Measurements from ENCODE around the gene LRRC27.
"Not testable (repeated sequence)": the region's sequence is repeated elsewhere in the genome, so short reads cannot be mapped to it uniquely, and the experiment has no call there.

The LRRC27 gene

DNA sequence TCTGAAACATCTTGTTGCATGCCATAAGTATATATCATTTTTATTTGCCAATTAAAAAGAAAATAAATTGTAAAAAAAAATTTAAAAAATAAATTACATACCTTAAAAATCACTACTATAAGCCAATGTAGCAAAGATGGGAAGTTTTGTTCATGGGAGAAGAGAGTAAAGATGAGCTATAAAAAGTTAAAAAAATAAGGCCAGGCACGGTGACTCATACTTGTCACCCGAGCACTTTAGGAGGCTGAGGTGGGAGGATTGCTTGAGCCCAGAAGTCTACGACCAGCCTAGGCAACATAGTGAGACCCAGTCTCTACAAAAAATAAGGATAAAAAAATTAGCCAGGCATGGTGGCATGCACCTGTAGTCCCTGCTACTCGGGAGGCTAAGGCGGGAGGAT, 15.9 kb upstream of the LRRC27 start:
- DNase-seq, result no peak

GRCh38 chr10:132317477-132317876, 14.5 kb upstream of the LRRC27 start:
- not testable (repeated sequence) for DNase-seq

DNA sequence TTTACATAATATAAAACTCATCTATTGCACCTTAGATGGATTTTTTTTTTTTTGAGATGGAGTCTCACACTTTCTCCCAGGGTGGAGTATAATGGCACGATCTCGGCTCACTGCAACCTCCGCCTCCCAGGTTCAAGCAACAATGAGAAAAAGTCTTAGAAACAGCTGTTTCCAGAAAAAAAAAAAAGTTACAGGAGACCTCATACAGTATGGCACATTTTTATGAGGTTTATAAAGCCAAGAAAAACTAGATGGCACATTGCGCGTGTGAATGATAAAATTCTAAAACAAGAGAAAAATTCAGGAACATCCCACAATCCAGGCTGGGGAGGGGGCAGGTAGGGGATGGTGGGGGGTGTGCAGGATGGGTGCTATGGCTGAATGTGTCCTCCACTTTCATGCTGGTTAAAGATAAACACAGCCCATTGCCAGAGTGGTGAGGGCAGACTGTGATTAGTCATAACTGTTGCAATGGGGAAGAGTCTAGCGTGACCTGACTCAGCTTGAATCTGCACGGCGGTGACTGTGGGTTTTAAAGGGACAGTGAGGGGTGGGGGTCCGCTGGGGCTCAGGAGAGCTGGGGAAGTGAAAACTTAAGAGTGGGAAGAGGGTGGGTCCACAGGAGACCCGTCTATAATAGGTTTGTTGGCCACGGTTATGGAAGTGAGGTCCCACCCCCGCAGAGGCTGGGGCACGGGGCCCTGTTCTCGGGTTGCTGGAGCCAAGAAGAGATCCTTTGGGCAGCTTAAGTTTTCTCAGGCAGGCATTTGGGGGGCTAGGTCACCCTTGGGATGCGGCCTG, 11.9 kb upstream of the LRRC27 start:
- no peak for DNase-seq

- no peak for DNase-seq
Measured at GRCh38 chr10:132320654-132321469, 11.1 kb upstream of the LRRC27 start.

DNA sequence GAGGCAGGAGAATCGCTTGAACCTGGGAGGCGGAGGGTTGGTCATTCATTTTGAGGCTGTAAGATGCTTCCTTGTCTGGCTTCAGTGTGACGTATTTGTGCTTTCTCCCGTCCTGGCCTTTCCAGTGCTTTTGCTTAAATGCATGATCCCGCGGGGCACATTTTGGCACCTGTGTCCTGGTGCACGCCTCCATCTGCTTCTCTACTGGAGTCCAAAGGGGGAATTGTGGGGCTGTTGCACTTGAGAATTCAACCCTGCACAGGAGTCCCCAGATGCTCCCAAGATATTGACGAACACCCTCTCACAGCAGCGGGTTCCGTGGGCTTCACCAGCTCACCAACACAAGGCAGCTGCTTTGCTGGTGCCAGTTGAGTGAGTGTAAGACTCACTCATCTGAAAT, 10.3 kb upstream of the LRRC27 start:
- no peak for DNase-seq

DNA sequence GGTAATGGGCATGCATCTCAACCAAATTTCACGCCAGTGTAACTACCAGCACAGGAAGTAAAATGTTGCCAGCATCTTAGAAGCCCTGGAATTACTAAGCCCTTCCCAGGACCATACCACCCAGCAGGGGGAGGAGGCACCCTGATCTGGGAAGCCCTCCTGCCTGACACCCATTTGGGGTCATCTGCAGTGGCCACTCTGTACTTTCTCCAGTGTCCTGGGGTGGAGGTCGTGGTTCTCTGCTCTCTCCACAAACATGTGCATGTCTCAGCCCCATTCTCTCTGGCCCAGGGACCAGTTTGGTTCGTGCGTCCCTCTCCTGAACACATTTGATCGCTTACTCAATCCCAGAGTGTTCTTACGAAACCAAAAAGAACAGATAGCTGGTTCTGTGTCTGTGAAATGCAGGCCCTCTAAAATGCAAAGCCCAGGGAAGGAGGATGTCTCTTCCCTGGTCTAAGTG, 9.4 kb upstream of the LRRC27 start:
- no peak for DNase-seq

DNA sequence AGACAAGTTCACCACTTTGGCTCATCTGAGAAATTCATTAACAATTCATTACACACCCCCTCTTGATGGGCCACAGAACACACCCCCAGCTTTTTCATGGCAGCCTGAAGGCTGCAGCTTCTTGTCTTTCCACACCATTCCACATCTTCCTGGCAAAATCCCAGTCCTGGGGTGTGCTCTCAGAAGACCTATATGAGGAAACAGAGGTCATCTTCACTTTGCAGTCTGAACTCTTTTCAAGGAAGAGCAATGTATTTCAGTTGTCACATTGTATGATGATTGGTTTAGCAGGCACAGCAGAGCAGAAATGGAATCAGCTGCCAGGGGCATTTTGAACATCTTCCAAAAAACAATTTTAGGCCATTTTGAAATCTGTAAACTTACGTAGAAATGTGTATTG, 7.8 kb upstream of the LRRC27 start:
- no peak for DNase-seq

DNA sequence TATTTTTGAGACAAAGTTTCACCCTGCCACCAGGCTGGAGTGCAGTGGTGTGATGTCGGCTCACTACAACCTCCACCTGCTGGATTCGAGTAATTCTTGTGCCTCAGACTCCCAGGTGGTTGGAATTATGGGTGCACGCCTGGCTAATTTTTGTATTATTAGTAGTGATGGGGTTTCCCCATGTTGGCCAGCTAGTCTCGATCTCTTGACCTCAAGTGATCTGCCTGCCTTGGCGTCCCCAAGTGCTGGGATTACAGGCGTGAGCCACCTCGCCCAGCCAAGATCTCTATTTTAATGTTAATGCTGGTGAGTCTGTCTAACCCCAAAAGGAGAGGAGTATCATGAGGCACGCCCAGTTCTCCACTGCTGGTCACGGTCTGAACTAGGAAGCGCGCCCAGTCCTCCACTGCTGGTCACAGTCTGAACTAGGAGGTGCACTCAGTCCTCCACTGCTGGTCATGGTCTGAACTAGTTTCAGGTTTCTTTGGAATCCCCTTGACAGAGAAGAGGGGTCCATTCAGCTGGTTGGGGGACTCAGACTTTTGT, 5.6 kb upstream of the LRRC27 start:
- DNase-seq, result no peak

GRCh38 chr10:132326925-132327324, 5.1 kb upstream of the LRRC27 start:
- no peak for DNase-seq

DNA sequence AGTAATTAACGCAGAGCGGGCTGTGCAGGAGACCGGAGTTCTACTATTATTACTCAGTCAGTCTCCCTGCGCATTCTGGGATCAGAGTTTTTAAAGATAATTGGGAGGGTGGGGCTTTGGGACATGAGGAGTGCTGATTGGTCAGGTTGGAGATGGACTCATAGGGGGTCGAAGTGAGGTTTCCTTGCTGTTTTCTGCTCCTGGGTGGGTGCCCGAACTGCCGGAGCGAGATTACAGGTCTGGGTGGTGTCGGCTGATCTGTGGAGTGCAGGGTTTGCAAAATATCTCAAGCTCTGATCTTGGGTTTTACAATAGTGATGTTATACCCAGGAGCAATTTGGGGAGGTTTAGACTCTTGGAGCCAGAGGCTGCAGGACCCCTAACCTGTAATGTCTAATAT, 3.9 kb upstream of the LRRC27 start:
- DNase-seq, result no peak

GRCh38 chr10:132328738-132329137, 3.3 kb upstream of the LRRC27 start:
- DNase-seq, result no peak

GRCh38 chr10:132329565-132330485, 2.2 kb upstream of the LRRC27 start:
- DNase-seq, result no peak

- no peak for DNase-seq
Measured at GRCh38 chr10:132330486-132330833, 1.5 kb upstream of the LRRC27 start.

- DNase-seq, result no peak
Measured at GRCh38 chr10:132332433-132332754, 401 bp downstream of the LRRC27 start.

DNA sequence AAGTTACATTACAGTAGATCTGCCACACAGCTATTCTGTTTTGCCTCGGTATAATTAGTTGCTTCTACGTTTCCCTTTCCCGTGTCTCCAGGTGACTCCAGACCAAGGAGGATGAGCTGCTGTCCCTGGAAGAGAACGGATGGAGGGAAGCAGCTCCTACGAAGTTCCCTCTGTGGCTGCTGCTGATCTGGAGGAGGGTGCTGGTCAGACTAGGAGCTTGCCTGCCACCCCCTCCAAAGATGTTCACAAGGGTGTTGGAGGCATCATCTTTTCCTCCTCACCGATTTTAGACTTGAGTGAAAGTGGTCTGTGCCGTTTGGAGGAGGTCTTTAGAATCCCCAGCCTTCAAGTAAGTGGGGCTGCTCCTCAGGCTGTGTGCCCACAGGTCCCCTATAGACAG, 1.4 kb downstream of the LRRC27 start:
- DNase-seq, result no peak

GRCh38 chr10:132334631-132335188, 2.7 kb downstream of the LRRC27 start:
- no peak for DNase-seq

GRCh38 chr10:132335189-132336063, 3.4 kb downstream of the LRRC27 start:
- no peak for DNase-seq

- DNase-seq, result no peak
Measured at GRCh38 chr10:132336064-132336746, 4.2 kb downstream of the LRRC27 start.

- no peak for DNase-seq
Measured at GRCh38 chr10:132336919-132337407, 5.0 kb downstream of the LRRC27 start.

DNA sequence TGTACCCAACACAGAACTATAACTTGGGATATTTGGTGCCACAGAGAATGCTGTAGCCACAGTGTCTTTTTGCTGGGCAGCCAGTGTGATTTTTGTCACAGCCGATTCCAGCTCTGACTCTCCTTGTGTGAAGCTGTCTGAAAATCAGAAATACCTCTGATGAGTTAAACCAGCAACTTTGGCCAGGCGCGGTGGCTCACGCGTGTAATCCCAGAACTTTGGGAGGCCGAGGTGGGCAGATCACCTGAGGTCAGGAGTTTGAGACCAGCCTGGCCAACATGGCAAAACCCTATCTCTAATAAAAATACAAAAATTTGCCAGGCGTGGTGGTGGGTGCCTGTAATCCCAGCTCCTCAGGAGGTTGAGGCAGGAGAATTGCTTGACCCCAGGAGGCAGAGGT, 5.9 kb downstream of the LRRC27 start:
- DNase-seq, result not testable (repeated sequence)

DNA sequence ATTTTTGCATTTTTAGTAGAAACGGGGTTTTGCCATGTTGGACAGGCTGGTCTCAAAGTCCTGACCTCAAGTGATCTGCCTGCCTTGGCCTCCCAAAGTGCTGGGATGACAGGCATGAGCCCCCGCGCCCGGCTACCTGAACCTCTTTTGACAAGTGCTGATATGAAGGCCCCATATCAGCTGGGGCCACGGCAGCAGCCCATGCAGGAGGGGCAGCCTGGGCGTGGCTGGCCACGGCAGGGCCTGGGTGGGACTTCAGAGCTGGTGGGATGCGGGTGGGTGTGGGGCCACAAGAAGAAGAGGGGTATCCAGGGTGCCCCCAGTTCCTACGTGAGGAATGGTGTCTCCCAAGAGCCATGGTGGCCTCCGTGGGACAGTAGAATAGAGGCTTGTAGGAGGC, 6.9 kb downstream of the LRRC27 start:
- no peak for DNase-seq
